ENCODE data around the gene AMN1. TPM values are rescaled to one million over a fixed set of nuclear protein-coding genes. Genes with fewer than 3 reads are reported as not detected.
A peak's percentile ranks its signal among the peaks of the same experiment; 100 is the strongest.

AMN1 gene
- total and polyA plus RNA-seq, 2 of the 13 experiments (the other 11 are each of a cell fraction or from before 2014, with no cell fraction given) = 7.5 to 26.5 TPM

- TF ChIP-seq TEF (CRISPR knock-in tag; IDR thresholded peaks at IDR 0.05) = no peak
- peak; percentile 53 for TF ChIP-seq GABPB1 (CRISPR knock-in tag; IDR thresholded peaks at IDR 0.05)
- TF ChIP-seq GMEB1 (CRISPR knock-in tag; IDR thresholded peaks at IDR 0.05; ENCODE audit: borderline replicate concordance) = no peak
- TF ChIP-seq ATF7 (IDR thresholded peaks at IDR 0.05) = no peak
- peak; percentile 37; the same call in 1 of the 2 replicates for TF ChIP-seq ATF7 (CRISPR knock-in tag; IDR thresholded peaks at IDR 0.05)
- TF ChIP-seq DZIP1 (CRISPR knock-in tag; IDR thresholded peaks at IDR 0.05) = no peak
- TF ChIP-seq MYNN (CRISPR knock-in tag; IDR thresholded peaks at IDR 0.05; ENCODE audit: low read depth) = no peak
- TF ChIP-seq HDAC6 (IDR thresholded peaks at IDR 0.05; ENCODE audit: low read depth, low read length) = no peak
- no peak for TF ChIP-seq HBP1 (CRISPR knock-in tag; IDR thresholded peaks at IDR 0.05; ENCODE audit: low read depth)
- TF ChIP-seq ESRRA (CRISPR knock-in tag; IDR thresholded peaks at IDR 0.05; ENCODE audit: low read depth) = peak; percentile 82; the same call in 1 of the 2 replicates
- 0 out of 2 replicates have a peak, but pooled peaks have one; percentile 52 for TF ChIP-seq ZNF335 (CRISPR knock-in tag; IDR thresholded peaks at IDR 0.05)
- no peak for TF ChIP-seq SP4 (CRISPR knock-in tag; IDR thresholded peaks at IDR 0.05)
- TF ChIP-seq ZNF333 (CRISPR knock-in tag; IDR thresholded peaks at IDR 0.05; ENCODE audit: borderline replicate concordance) = no peak
- TF ChIP-seq JDP2 (CRISPR knock-in tag; IDR thresholded peaks at IDR 0.05; ENCODE audit: borderline replicate concordance) = no peak
- peak; percentile 44; the same call in 1 of the 2 replicates for TF ChIP-seq ZNF710 (CRISPR knock-in tag; IDR thresholded peaks at IDR 0.05; ENCODE audit: borderline replicate concordance)
- no peak for TF ChIP-seq HIVEP1 (CRISPR knock-in tag; IDR thresholded peaks at IDR 0.05)
- TF ChIP-seq FOXJ3 (CRISPR knock-in tag; IDR thresholded peaks at IDR 0.05; ENCODE audit: borderline replicate concordance) = peak; percentile 95; the same call in 1 of the 2 replicates
- no peak for TF ChIP-seq ZNF883 (CRISPR knock-in tag; IDR thresholded peaks at IDR 0.05; ENCODE audit: not compliant biosample characterization)
- peak; percentile 81 for TF ChIP-seq ZEB1 (IDR thresholded peaks at IDR 0.05; ENCODE audit: insufficient replicate concordance, low read depth)
- 0 out of 2 replicates have a peak, but pooled peaks have one; percentile 79 for TF ChIP-seq MEIS1 (CRISPR knock-in tag; IDR thresholded peaks at IDR 0.05; ENCODE audit: borderline replicate concordance)
- TF ChIP-seq SNAPC2 (CRISPR knock-in tag; IDR thresholded peaks at IDR 0.05) = peak; percentile 8; the same call in 1 of the 2 replicates
Measured at GRCh38 chr12:31773223-31773750, 44.5 kb upstream of the AMN1 start (continued).

All from HepG2 (cell line).